ENCODE measurements around the gene TBC1D22A.

The TBC1D22A gene

GRCh38 chr22:47204002-47204979, 441.8 kb downstream of the TBC1D22A start:
- H4K20me1 ChIP-seq (ENCODE audit: insufficient read depth): no peaks in the 10 kb centered on the region
- no peaks in the 10 kb centered on the region; the same call in 1 of the 2 replicates for H3K27me3 ChIP-seq (ENCODE audit: insufficient read depth, low read depth)
- H3K4me2 ChIP-seq: no peak overlapping the region
- H3K4me1 ChIP-seq (ENCODE audit: low read depth, poor library complexity, severe bottlenecking): no peaks in the 10 kb centered on the region
- H2AFZ ChIP-seq (ENCODE audit: low read depth): no peak overlapping the region
- no peak overlapping the region for H3K9ac ChIP-seq
- H3K27ac ChIP-seq: no peak overlapping the region
- H3K4me3 ChIP-seq (IDR thresholded peaks at IDR 0.05; ENCODE audit: insufficient read depth, low read depth, low read length): no peak overlapping the region
- no peaks in the 10 kb centered on the region for H3K79me2 ChIP-seq (ENCODE audit: insufficient read depth, low read depth)
- no peak for TF ChIP-seq CTCF (conservative IDR thresholded peaks at IDR 0.05; ENCODE audit: low read depth, low read length)
- H3K36me3 ChIP-seq (ENCODE audit: insufficient read depth): no peaks in the 10 kb centered on the region

GRCh38 chr22:47205081-47205491, 442.6 kb downstream of the TBC1D22A start:
- Histone ChIP-seq H3K27me3 (ENCODE audit: insufficient read depth, low read depth) (no peaks in the 10 kb centered on the region; the same call in 1 of the 2 replicates), H3K4me3 (IDR thresholded peaks at IDR 0.05; ENCODE audit: insufficient read depth, low read depth, low read length) (no peak overlapping the region), H2AFZ (ENCODE audit: low read depth) (no peak overlapping the region), H3K4me2 (no peak overlapping the region), H4K20me1 (ENCODE audit: insufficient read depth) (no peaks in the 10 kb centered on the region), H3K79me2 (ENCODE audit: insufficient read depth, low read depth) (no peaks in the 10 kb centered on the region), H3K36me3 (ENCODE audit: insufficient read depth) (no peaks in the 10 kb centered on the region), H3K9ac (no peak overlapping the region), H3K4me1 (ENCODE audit: low read depth, poor library complexity, severe bottlenecking) (no peaks in the 10 kb centered on the region), H3K27ac (no peak overlapping the region)
- TF ChIP-seq CTCF (conservative IDR thresholded peaks at IDR 0.05; ENCODE audit: low read depth, low read length): no peak

- no peak for TF ChIP-seq CTCF (conservative IDR thresholded peaks at IDR 0.05; ENCODE audit: low read depth, low read length)
- Histone ChIP-seq H3K79me2 (ENCODE audit: insufficient read depth, low read depth) (no peaks in the 10 kb centered on the region), H3K27me3 (ENCODE audit: insufficient read depth, low read depth) (no peaks in the 10 kb centered on the region; the same call in 1 of the 2 replicates), H3K4me2 (no peak overlapping the region), H3K9ac (no peak overlapping the region), H2AFZ (ENCODE audit: low read depth) (no peak overlapping the region), H3K4me1 (ENCODE audit: low read depth, poor library complexity, severe bottlenecking) (no peaks in the 10 kb centered on the region), H4K20me1 (ENCODE audit: insufficient read depth) (no peaks in the 10 kb centered on the region), H3K27ac (no peak overlapping the region), H3K4me3 (IDR thresholded peaks at IDR 0.05; ENCODE audit: insufficient read depth, low read depth, low read length) (no peak overlapping the region), H3K36me3 (ENCODE audit: insufficient read depth) (no peaks in the 10 kb centered on the region)
Observed at GRCh38 chr22:47205554-47205953, 443.1 kb downstream of the TBC1D22A start.

- Histone ChIP-seq H3K9ac (no peak overlapping the region), H3K4me1 (ENCODE audit: low read depth, poor library complexity, severe bottlenecking) (no peaks in the 10 kb centered on the region), H3K4me2 (no peak overlapping the region), H3K27ac (no peak overlapping the region), H2AFZ (ENCODE audit: low read depth) (no peak overlapping the region), H3K4me3 (IDR thresholded peaks at IDR 0.05; ENCODE audit: insufficient read depth, low read depth, low read length) (no peak overlapping the region), H4K20me1 (ENCODE audit: insufficient read depth) (no peaks in the 10 kb centered on the region), H3K27me3 (ENCODE audit: insufficient read depth, low read depth) (no peaks in the 10 kb centered on the region; the same call in 1 of the 2 replicates), H3K36me3 (ENCODE audit: insufficient read depth) (no peaks in the 10 kb centered on the region), H3K79me2 (ENCODE audit: insufficient read depth, low read depth) (no peaks in the 10 kb centered on the region)
- TF ChIP-seq CTCF (conservative IDR thresholded peaks at IDR 0.05; ENCODE audit: low read depth, low read length): no peak
Observed at GRCh38 chr22:47206164-47206563, 443.7 kb downstream of the TBC1D22A start.
